GM12872 (cell line): ENCODE data around the gene DAG1.

ENCODE experiments used
- TF ChIP-seq, protein P1 (sequence below): IDR thresholded peaks from 3 replicates; pipeline ENCODE4 v1.5.1; 2011; ENCODE audit warnings: low read depth, mild to moderate bottlenecking, low read length, moderate library complexity; ENCODE audit not compliant: insufficient read depth

Gene DAG1

DNA sequence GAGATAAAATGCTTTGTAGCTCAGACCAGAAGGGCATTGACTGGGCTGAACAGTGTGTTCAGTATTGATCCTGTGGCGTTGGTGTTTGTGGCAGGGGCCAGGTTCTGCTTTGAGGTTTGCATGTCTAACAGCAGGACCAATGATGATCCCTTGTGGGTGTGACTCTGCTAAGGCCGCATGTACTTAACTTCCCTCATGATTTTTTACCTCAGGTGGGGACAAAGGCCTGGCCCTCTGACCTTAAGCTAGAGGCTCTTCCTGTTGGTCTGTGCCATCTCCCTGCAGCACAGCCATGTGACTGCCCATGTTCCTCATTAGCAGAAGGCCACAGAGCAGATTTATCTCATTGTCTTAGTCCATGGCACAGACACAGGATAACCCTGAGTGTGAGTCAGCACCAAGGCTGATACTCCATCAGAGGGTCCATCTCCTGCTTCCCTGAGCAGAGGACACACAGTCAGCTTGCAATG lies 49.9 kb downstream of the DAG1 start:
- TF ChIP-seq, protein P1, sequence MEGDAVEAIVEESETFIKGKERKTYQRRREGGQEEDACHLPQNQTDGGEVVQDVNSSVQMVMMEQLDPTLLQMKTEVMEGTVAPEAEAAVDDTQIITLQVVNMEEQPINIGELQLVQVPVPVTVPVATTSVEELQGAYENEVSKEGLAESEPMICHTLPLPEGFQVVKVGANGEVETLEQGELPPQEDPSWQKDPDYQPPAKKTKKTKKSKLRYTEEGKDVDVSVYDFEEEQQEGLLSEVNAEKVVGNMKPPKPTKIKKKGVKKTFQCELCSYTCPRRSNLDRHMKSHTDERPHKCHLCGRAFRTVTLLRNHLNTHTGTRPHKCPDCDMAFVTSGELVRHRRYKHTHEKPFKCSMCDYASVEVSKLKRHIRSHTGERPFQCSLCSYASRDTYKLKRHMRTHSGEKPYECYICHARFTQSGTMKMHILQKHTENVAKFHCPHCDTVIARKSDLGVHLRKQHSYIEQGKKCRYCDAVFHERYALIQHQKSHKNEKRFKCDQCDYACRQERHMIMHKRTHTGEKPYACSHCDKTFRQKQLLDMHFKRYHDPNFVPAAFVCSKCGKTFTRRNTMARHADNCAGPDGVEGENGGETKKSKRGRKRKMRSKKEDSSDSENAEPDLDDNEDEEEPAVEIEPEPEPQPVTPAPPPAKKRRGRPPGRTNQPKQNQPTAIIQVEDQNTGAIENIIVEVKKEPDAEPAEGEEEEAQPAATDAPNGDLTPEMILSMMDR, result no peak

DNA sequence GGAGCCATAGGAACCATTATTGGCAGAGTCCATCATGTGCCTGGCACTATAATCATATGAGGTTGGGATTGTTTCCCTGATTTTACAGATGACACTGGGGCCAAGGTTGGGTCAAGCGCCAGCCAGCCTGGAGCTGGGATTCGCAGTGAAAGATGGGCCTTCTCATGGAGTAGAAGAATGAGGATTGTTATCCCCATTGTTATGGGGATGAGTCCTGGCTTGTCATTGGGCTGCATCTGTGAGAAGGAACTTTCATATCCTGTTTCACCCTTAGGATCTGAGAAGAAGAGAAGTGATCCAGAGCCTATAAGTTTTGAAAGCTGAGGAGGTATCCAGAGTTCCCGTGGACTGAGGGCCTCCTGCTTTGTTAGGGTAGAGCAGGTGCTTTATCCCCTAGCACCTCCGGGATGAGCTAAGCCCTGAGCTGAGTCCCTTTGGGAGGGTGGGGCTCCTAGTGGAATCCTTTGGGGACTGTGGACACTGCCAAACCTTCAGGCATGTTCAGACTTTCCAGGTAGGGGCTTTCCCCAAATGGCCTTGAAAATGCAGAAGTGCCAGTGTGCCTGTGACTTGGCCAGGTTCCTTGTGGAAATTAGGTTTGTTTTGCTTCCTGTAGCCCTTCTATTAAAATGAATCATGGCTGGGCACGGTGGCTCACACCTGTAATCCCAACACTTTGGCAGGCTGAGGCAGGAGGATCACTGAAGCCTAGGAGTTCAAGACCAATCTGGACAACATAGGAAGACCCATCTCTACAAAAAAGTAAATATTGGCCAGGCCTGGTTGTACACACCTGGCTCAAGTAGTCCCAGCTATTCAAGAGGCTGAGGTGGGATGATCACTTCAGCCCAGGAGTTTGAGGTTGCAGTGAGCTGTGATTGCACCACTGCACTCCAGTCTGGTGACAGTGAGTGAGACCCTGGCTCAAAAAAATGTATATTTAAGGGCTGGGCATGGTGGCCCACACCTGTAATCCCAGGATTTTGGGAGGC lies 54.0 kb downstream of the DAG1 start:
- TF ChIP-seq, protein P1, result no peak

- TF ChIP-seq, protein P1, result no peak
Measured at GRCh38 chr3:49529567-49529966, 59.5 kb downstream of the DAG1 start.

GRCh38 chr3:49530231-49530630 lies 60.2 kb downstream of the DAG1 start:
- TF ChIP-seq, protein P1, result no peak

DNA sequence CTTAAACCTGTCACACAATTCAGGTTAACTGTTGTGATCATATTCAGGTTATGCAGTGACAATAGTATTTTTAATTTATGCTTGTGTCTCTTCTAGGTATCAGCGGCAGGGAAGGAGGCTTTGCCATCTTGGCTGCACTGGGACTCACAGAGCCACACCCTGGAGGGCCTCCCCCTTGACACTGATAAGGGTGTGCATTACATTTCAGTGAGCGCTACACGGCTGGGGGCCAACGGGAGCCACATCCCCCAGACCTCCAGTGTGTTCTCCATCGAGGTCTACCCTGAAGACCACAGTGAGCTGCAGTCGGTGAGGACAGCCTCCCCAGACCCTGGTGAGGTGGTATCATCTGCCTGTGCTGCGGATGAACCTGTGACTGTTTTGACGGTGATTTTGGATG lies 60.6 kb downstream of the DAG1 start:
- TF ChIP-seq, protein P1, result no peak

DNA sequence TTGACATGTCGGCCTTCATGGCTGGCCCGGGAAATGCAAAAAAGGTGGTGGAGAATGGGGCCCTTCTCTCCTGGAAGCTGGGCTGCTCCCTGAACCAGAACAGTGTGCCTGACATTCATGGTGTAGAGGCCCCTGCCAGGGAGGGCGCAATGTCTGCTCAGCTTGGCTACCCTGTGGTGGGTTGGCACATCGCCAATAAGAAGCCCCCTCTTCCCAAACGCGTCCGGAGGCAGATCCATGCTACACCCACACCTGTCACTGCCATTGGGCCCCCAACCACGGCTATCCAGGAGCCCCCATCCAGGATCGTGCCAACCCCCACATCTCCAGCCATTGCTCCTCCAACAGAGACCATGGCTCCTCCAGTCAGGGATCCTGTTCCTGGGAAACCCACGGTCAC lies 61.2 kb downstream of the DAG1 start:
- TF ChIP-seq, protein P1, result no peak

GRCh38 chr3:49531715-49532114 lies 61.6 kb downstream of the DAG1 start:
- TF ChIP-seq, protein P1, result no peak
